Measurements from ENCODE around the gene BSG.

The BSG gene

DNA sequence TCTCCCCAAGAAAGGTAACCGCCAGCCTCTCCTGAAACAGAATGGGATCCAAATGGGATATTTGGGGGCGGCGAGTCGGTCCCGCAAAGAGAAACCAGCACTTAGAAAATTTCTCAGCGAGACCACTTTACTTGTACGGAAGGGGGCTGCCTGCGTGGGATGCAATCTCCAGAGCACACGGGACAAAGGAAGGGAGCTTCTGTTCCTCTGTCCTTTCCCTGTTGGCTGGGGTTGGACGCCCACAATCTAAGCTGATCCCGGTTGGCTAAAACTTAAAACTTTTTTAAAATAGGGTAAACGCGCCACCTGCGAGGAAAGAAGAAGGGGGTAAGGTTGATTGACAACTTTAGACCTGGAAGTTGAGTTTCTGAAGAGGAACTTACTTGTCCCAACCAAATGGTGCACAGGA lies 826 bp upstream of the BSG start:
- intact Hi-C loops (cut with DNase I; ENCODE audit: low total_unique reads), result no loop called here
- peak overlapping the region; percentile 64 to 65 for H3K27ac ChIP-seq
- H3K4me3 ChIP-seq, result peak overlapping the region; percentile 93 to 98
- no peaks in the 10 kb centered on the region for H3K36me3 ChIP-seq
- TF ChIP-seq, protein P1, sequence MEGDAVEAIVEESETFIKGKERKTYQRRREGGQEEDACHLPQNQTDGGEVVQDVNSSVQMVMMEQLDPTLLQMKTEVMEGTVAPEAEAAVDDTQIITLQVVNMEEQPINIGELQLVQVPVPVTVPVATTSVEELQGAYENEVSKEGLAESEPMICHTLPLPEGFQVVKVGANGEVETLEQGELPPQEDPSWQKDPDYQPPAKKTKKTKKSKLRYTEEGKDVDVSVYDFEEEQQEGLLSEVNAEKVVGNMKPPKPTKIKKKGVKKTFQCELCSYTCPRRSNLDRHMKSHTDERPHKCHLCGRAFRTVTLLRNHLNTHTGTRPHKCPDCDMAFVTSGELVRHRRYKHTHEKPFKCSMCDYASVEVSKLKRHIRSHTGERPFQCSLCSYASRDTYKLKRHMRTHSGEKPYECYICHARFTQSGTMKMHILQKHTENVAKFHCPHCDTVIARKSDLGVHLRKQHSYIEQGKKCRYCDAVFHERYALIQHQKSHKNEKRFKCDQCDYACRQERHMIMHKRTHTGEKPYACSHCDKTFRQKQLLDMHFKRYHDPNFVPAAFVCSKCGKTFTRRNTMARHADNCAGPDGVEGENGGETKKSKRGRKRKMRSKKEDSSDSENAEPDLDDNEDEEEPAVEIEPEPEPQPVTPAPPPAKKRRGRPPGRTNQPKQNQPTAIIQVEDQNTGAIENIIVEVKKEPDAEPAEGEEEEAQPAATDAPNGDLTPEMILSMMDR (IDR thresholded peaks at IDR 0.05), result no peak
- no peak for DNase-seq
- H3K9me3 ChIP-seq, result no peaks in the 10 kb centered on the region
- H3K27me3 ChIP-seq, result no peaks in the 10 kb centered on the region
- H3K4me1 ChIP-seq, result peaks cover 0 to 46% (median 40%) of the 10 kb centered on the region in 4 donors

DNA sequence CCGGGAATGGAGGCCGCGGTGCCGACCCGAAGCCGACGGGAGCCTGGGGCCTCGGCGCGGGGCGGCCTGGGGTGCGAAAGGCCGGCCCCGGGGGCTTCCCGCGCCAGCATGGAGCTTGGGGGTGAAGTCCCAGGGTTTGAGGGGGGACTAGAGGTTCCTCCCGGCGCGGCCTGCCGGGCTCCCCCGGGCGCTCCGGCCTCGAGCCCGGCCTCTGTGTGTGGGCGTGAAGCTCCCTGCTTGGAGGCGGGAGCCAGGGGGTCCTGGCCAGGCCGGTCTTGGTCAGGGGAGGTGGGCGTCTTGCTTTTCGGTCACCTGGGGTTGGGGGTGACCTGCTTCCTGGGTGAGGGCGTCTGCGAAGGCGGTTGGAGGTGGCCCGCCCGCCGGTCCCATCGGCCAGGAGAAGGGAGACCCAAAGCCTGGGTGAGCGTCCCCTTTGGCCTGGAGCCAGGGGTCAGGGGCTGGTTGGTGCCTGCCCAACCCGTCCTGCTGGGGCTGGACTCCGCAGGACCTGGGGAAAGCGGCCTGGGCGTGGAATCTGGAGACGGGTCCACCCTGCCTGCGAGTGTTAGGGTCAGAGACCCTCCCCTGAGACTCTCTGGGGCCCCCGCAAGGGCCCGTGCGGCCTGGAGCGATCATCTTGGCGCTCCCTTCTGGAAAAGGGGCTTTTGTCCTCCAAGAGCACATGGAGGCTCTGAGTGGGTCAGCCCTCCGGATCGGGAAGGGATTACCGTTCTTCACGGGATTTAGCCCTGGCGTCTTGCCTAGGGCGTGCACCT lies 535 bp downstream of the BSG start:
- Histone ChIP-seq H3K36me3 (peaks cover 0 to 6% (median 1%) of the 10 kb centered on the region in 3 donors), H3K9me3 (no peaks in the 10 kb centered on the region), H3K4me3 (peak overlapping the region; percentile 93 to 98), H3K4me1 (peaks cover 0 to 53% (median 42%) of the 10 kb centered on the region in 4 donors), H3K27ac (peak overlapping the region; percentile 80 to 87), H3K27me3 (no peaks in the 10 kb centered on the region)
- intact Hi-C loops (cut with DNase I; ENCODE audit: low total_unique reads), result no loop called here
- DNase-seq, result peak in 1 of 2 donors; percentile 74
- TF ChIP-seq, protein P1 (IDR thresholded peaks at IDR 0.05), result no peak

DNA sequence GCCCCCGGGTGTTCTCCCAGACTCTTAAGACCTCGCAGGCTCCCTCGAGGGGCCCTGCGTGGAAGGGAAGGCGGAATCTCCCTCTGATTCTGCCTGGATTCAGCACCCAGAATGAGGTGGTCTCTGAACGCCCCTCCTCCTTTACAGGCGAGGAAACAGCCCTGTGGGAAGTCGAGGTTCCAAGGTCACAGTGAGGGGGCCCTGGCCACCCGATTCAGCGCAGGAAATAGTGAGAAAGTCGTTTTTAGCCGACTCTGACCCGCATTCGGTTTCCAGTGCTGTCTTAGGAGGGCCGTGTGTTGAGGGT lies 1.1 kb downstream of the BSG start:
- peaks cover 0 to 53% (median 42%) of the 10 kb centered on the region in 4 donors for H3K4me1 ChIP-seq
- peaks cover 0 to 11% (median 6%) of the 10 kb centered on the region in 3 donors for H3K36me3 ChIP-seq
- H3K4me3 ChIP-seq, result peak overlapping the region; percentile 93 to 98
- no peak for DNase-seq
- H3K27ac ChIP-seq, result peak overlapping the region; percentile 80 to 87
- intact Hi-C loops (cut with DNase I; ENCODE audit: low total_unique reads), result no loop called here
- H3K27me3 ChIP-seq, result no peaks in the 10 kb centered on the region
- H3K9me3 ChIP-seq, result no peaks in the 10 kb centered on the region
- TF ChIP-seq, protein P1 (IDR thresholded peaks at IDR 0.05), result no peak

DNA sequence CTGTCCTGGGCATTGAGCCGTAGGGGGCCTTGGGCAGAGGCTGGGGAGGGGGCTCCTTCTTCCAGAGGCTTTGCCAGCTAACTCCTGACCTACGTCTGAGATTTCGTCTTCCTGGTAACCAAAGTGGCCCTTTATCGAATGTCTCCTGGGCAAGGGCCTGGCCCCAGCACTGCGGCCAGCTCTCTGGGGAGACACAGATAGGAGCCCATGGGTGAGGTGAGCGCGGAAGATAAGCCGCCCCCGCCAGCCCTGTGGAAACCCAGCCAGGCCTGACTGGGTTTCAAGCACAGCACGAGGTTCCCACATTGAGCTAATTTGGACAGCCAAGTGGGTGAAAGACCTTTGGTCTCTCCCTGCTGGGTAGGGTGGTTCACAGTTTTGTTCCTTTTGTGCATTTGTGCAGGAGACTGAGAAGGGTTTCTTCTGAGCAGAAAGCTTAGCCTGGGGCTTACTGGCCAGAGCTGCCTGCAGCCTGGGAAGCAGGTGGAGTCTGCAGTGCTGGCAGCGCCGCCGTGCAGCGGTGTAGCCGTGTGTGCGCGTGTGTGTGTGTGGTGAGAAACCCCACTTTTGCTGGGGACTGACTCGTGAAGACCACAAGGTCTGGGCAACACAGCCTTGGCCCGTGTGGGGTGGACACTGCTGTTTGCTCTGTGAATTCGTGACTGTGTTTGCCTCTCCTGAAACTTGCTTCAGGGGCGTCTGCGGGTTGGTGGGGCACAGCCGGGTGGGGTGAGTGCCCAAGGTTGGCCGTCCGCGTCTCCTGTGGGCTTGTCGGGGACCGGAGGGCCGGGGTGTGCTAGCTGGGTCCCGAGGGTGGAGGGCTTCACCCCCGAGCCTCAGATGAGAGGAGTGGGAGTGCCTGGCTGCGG lies 2.5 kb downstream of the BSG start:
- DNase-seq, result no peak
- peaks cover 0 to 53% (median 42%) of the 10 kb centered on the region in 4 donors for H3K4me1 ChIP-seq
- H3K36me3 ChIP-seq, result peaks cover 6 to 20% (median 10%) of the 10 kb centered on the region in 3 donors
- no peak overlapping the region for H3K27ac ChIP-seq
- intact Hi-C loops (cut with DNase I; ENCODE audit: low total_unique reads), result no loop called here
- TF ChIP-seq, protein P1 (IDR thresholded peaks at IDR 0.05), result no peak
- peak overlapping the region; percentile 12 to 15 for H3K4me3 ChIP-seq
- H3K9me3 ChIP-seq, result no peaks in the 10 kb centered on the region
- no peaks in the 10 kb centered on the region for H3K27me3 ChIP-seq

DNA sequence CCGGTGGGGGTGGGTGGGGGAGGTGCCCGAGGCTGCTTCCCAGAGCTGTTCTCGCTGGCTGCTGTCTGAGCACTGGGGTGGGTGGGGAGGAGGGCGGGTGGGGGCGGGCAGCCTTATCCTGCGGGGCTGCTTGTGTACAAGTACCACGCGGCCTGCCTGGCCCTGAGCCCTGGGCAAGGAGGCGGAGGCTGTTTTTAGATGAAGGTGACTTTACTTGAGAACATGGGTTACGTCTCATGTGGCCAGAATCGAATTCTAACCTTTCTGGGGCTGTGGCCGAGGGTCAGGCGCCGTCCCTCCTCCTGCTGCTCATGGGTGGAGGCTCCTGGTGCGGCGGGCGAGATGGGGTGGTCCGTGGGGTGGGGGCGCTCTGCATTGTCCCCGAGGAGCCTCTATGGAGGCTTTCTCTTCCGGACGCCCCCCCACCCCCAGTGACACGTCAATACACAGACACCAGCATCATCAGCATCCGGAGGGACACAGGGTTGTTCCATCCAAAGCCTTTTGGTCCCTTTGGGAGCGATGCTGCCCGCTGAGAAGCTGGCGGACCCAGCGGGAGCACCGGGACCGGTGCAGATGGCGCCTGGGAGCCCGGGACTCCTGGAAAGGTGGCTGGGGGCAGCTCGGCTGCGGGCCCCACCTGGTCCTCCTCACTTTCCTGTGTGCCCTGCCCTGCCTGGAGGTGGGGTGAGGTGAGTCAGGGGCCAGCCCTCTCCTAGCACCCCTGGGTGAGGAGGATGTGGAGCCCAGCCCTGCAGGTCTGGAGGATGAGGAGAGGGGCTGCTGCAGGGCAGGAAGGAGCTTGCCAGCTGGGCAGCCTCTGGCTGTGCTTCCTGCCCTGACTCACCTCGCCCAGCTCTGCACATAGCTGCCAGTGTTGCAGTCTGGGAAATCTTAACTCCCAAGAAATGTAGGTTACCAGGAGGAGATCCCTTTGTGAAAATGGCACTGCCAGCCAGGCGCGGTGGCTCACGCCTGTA lies 3.4 kb downstream of the BSG start:
- peak overlapping the region; percentile 12 to 15 for H3K4me3 ChIP-seq
- H3K36me3 ChIP-seq, result peaks cover 15 to 29% (median 16%) of the 10 kb centered on the region in 3 donors
- intact Hi-C loops (cut with DNase I; ENCODE audit: low total_unique reads), result no loop called here
- TF ChIP-seq, protein P1 (IDR thresholded peaks at IDR 0.05), result no peak
- H3K27ac ChIP-seq, result no peak overlapping the region
- H3K9me3 ChIP-seq, result no peaks in the 10 kb centered on the region
- H3K4me1 ChIP-seq, result peaks cover 0 to 52% (median 42%) of the 10 kb centered on the region in 4 donors
- no peak for DNase-seq
- H3K27me3 ChIP-seq, result no peaks in the 10 kb centered on the region
